IPS-18c (cell line): ENCODE measurements around the gene BCAS3.

Experiments
- H3K4me3 ChIP-seq: 2 replicates; pipeline ENCODE4 v1.7.0; 2013; ENCODE audit warnings: low read depth, mild to moderate bottlenecking, low read length, moderate library complexity; ENCODE audit not compliant: insufficient read depth
- H3K9me3 ChIP-seq: one replicate; pipeline ENCODE4 v1.6.1; 2013; ENCODE audit warnings: mild to moderate bottlenecking, low read length, moderate library complexity; ENCODE audit not compliant: control insufficient read depth, insufficient read depth

BCAS3 gene

DNA sequence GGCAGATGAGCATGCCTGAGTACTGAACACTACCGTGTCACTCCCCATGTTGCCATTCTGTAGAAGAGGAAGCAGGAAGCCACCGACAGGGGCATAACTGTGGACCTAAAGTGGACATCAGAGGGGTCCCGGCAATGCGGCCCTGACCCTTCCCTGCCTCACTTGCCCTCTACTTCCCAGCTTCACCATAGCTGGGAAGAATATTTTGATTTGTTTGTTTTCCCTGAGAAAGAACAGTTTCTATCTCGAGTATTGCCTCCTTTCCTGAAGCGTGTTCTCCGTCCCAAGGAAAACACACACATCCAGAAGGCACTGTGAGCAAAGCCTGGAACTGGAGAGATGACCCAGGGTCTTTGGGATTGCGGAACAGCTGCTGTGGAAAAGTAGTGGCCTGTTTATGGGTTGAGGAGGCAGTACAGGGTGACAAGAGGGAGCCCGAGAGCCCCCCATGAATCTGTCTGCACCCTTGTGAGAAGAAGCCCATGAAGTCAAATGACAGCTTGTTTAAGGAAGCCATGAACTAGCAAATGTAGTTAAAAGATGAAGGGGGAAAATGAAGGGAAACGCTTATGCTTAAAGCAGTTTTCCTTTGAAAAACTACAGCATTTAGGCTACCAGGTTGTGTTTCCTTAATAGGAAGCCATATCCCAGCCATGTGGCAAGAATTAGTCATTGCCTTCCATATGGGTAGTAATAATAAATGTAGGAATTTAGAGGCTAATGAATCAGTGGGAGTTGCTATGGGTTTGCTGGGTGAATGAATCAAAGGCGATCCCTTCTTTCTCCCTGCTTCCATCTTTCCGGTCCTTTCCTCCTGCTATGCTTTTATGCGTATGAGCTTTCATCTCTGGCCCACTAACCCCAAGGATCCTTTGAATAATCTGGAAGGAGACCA lies 632.0 kb downstream of the BCAS3 start:
- Histone ChIP-seq H3K9me3 (no peaks in the 10 kb centered on the region), H3K4me3 (no peak overlapping the region)

DNA sequence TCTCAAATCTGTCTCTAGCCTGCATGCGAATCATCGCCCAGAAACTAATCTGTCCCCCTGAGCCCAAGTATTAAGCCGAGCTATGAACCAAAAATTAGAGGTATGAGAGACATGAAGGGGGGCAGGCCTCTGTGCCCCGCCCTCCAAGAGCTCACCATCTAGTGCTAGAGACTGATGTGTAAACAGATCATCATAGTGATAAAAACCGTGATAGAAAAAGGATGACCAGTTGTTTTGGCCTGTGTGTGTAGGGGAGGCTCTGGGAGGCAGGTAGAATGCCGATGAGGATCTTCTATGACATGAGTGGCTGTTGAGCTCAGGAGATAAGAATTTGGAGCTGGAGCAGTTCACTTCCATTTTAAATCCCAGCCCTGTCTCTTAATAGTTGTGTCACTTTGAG lies 632.9 kb downstream of the BCAS3 start:
- H3K9me3 ChIP-seq: no peaks in the 10 kb centered on the region

DNA sequence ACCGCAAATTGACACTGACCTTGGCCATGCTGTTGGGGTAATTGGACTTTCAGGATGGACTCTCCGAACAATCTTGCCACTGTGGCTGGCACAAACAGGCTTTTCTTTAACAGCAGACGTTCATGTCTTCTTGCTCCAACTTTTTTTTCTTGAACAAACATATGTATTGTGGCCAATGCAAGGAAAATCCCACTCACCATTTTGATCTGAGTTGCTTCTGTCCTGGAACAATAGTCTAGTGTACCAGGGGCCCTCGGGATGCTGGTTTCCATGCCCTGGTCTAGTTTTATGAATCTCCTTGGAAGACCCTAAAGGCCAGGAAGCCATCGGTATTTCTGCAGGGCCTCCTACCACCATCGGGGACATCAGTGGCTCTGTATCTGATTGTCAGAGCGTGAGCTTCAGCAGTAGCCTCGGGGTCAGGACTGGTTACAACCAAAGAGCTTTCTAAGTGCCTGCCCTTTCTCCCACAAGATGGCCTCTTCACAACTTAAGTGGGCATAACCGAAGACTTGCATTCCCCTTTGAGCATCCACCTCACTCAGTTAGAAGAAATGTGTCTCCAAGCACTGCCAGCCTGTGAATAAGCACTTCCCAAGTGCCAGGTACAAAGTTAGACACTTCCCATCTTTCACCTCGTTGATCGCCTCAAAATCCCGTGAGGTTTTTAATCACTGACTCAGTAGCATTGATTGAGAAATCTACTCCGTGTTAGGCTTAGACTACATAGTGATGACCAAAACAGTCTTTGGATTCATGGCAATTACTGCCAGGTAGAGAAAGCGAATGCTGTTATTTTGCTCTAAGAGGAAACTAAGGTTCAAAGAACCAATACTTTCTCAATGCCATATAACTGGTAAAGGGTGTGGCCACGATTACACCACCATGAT lies 635.0 kb downstream of the BCAS3 start:
- no peak overlapping the region for H3K4me3 ChIP-seq
- H3K9me3 ChIP-seq: no peaks in the 10 kb centered on the region

More for the DNA sequence above, 632.9 kb downstream of the BCAS3 start:
- no peak overlapping the region for H3K4me3 ChIP-seq

DNA sequence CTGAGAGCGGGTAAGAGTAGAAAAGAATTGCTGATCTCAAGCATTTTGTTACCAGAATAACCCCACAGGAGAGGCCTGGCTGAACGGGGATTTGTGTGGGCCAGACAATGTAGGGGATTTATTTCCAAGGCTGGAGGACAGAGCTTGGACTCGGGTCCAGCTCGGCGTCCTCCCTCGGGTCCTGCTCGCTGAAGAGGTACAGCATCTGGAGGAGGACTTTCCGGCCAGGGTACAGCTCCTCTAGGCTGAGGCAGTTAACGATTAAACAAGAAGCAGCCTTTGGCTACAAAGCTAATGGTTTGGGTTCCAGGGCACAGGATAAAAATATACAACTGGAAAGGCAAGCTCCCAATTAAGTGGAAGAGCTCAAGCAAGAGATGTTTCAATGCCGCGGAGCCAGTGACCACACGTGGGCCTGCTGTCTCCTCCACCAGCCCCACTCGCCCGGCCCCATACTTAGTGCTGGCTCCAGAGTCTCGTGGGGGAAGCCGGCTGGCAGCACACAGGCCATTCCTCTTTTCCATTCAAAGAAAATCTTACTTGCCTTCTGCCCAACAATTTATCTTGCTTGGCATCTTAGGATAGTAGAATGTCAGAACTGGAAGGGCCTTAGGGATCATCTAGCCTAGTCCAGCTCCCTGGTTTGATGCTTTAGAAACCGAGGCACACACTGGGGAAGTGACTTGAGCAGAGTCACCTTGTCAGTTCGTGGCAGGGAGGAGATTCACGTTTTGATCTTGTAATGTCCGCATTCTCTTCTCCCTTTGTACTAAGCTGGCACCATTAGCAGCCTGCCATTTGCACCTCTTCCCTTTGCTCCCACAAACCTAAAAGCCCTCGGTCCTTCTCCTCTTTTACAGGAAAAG lies 636.0 kb downstream of the BCAS3 start:
- H3K9me3 ChIP-seq: no peaks in the 10 kb centered on the region

DNA sequence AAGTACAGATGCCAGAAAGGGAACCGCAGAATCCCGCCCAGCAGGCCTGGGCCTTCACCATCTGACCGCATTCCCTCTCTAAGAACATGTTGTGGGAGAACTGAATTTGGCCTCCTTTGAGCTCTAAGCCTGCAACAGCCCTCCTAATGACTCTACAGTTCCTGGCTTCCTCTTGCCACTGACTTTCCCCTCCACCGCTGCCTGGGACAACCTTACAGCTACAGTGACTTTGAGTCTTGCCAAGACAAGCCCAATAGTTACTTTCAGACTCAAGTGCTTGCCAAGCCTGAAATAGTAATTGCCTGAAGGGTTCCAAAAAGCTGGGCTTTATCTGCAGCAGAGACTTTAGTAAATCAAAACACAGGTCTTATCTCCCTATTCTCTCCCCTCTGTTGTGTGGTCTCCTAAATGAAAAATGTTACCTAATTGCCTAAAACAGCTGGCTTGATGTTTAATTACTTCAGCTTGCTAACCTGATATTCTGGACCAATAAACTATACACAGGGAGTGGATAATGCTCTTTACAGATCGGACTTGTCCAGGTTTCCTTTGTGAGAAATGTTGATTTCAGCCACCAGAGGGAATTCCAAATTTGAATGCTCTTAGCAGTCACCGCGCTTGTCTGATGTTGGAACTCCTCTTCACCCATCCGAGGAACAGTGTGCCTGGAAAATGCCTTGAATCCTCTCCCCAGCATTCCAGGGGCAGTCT lies 636.9 kb downstream of the BCAS3 start:
- no peak overlapping the region for H3K4me3 ChIP-seq
- H3K9me3 ChIP-seq: no peaks in the 10 kb centered on the region

More for the DNA sequence above, 636.0 kb downstream of the BCAS3 start:
- H3K4me3 ChIP-seq: no peak overlapping the region

DNA sequence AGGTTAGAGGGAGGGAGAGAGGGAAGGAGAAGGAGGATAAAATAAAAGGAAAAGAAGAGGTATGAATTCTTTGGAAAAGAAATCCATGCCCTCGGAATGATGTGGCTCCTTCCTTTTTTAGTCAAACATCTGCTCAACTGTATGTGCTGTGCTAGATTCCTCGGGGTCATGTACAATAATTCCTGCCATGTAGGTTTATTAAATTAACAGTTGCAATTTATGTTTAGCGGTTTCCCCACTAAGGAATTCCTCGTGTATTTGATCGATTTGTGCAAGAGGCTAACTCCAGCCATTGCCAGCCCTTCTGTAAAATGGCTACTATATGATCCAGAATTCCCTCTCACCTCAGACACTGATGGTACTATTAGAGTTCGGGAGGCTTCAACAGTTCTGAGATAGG lies 639.0 kb downstream of the BCAS3 start:
- peaks cover 2% of the 10 kb centered on the region for H3K9me3 ChIP-seq
- H3K4me3 ChIP-seq: no peak overlapping the region

DNA sequence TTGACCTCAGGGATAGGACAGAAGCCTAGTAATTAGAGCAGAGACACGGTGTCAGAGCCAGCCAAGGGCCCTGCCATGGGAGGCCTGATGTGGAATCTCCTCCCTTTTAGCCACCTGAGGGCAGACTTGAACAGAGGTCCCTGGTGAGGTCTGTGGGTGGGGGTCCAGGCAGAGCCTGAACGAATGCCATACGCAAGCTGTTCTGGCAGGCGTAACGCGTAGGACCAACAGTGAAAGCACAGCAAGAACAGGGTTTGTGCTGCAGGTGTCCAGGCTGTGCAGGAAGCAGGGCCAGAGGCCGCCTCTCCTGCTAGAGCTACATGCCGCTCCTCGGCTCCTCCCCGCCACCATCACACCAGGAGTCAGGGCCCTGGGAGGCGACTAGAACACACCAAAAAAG lies 640.1 kb downstream of the BCAS3 start:
- H3K9me3 ChIP-seq: peaks cover 2% of the 10 kb centered on the region
- no peak overlapping the region for H3K4me3 ChIP-seq

DNA sequence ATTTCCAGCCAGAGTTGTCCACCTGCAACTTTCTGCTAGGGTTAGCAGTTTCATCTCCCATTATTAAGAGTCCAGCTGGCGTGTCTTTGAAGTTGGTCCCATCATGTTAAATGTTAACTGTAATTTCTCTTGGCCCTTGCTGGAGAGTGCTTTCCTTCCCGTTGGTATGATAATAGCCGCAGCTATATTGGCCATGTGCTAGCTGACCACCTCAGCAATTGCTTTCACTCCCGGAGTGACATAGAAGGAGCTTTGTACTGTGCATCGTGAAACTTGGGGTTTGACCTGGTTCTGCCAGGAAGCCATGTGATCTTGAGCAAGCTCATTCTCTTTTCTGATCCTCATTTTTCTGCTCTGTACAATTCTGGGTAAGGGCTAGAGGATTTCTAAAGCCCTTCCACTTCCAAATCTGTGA lies 641.0 kb downstream of the BCAS3 start:
- H3K9me3 ChIP-seq: peaks cover 2% of the 10 kb centered on the region
- no peak overlapping the region for H3K4me3 ChIP-seq

DNA sequence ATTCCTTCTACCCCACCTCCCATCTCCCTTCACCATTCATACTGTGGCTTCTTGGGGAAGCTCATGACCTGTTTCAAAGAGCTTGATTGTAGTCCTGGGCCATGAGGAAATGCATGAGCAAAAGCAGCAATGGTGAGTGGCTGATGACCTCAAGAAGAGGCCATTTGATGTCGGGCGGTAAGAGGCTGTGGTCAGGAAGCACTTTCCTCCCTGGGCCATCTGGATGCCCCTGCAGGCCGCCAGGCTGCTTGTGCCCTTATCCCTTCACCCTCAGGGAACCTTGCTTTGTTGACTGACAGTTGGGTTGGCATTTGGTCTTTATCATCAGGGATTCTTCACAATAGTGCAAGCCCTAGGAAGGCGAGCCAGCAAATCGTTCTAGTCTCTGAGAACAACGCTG lies 643.7 kb downstream of the BCAS3 start:
- Histone ChIP-seq H3K4me3 (no peak overlapping the region), H3K9me3 (peaks cover 2% of the 10 kb centered on the region)

DNA sequence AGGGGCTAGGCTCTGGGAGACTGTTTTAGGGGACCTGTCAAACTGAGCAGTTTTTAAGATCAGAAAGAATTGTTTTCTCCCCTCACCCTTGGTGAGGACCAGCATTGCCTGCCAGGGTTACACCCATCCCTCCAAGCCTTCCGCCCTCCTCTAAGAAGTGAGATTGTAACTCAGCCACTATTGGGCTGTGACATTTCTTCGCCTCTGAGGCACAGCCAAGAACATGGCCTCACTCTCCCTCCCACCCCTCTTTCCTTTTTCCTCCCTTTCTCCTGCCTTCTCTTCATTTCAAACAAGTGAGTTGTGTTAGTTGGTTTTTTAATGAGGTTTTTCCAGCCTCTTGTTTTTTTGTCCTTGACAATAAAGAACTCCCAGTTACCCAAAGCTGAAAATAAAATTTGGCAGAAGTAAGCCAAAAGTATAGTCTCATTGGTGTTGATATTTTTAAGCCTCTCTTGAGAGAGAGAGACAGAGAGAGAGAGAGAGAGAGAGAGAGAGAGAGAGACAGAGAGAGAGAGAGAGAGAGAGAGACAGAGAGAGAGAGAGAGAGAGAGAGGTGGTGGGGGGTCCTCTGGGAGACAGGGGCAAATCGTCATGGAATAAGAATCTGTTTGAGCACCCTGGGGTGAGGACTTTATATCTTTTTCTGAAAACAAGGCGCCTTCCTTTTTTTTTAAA lies 644.8 kb downstream of the BCAS3 start:
- Histone ChIP-seq H3K9me3 (peaks cover 2% of the 10 kb centered on the region), H3K4me3 (no peak overlapping the region)

DNA sequence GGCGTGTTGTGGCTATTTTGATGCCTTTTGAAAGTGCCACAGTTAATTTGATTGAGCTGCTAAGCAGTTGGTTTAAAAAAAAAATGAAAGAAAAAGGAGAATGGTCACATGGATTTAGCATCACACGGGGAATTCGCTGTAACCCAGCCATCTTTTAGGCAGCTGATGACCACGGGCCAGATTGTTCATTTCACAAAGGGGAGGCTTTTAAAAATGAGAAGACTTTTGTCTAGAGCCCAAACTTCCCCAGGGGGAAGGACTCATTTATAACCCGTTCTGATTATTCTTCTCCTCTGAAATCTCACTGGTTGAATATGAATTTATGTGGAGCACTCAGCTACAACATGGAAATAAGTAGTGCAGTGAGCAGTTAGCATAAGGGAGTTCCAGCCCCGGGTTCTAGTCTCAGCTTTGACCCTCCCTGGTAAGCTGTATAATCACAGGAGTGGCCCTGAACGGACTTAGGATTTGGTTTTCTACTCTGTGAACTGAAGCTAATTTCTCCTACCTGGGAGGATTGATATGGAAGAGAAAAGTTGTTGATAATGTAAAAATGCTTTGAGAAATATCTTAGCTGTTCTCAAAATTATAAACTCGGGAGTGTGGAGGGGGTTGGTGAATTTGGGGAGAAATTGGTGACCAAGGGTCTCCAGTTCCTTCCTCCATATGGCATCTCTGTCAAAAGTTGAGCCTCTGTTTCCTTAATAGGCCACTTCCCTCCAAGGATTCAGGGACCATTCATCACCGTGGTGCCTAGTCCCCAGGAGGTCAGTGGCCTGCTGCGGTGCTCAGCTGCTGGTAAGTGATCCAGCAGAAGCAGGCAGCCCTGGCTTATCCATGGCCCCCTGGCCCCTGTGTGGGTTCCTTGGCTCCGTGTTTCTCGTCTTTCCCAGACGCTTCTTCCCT lies 645.6 kb downstream of the BCAS3 start:
- H3K9me3 ChIP-seq: peaks cover 2% of the 10 kb centered on the region
- H3K4me3 ChIP-seq: no peak overlapping the region

DNA sequence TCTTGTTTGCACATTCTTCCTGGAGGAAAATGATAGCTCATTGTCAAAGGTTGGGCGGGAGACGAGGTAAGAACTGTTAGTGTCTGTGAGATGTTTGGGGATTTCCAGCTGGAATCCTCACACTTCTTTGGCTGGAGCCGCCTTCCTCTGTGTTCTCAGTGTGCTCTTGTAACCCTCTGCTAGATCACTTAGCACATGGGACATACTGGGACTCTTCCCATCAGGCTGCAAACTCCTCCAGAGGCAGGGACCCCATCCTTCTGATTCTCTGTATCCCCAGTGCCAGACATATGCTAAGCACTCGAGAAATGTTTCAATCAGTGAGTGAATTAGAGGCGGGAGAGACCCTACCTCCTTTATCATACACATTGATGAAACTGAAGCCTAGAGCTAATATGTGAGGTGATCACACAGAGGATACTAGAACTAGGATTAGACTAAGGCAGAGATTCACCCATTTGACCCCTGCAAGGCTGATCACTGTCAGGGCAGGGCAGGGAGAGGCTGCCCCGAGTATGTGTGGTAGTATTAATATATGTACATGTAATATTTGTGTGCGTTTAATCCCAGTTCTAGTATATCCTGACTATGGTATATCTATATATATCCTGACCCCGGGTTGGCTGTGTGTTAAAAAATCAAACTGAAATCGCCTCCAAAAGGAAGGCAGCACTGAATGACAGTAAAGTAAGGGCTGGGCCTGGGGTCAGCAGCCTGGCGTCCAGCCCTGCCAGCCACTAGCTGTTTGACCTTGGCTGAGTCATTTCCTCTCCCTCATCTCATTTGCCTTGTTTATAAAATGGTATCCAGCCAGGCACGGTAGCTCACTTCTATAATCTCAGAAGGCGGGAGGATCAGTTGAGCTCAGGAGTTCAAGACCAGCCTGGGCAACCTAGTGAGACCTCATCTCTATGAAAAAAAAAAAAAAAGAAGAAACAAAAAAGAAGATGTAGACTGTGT lies 646.5 kb downstream of the BCAS3 start:
- Histone ChIP-seq H3K9me3 (peaks cover 2% of the 10 kb centered on the region), H3K4me3 (no peak overlapping the region)

DNA sequence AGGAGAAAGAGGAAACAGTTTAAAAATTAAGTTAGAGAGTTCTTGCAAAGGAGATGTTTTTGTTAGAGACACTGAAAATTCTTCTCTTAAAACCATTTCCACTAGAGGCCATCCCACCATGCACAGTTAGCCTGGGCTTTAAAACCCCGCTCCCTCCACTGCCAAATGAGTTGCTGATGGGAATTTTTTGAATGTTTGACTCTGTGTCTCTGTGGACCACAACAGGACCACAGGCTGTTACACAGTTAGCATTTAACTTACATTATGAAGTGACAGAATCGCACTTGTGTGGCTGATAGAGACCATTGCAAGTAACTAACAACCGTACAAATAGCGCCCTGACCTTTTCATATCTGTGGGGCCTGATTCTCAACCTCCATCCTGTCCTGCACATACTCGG lies 647.3 kb downstream of the BCAS3 start:
- Histone ChIP-seq H3K9me3 (peaks cover 2% of the 10 kb centered on the region), H3K4me3 (no peak overlapping the region)

DNA sequence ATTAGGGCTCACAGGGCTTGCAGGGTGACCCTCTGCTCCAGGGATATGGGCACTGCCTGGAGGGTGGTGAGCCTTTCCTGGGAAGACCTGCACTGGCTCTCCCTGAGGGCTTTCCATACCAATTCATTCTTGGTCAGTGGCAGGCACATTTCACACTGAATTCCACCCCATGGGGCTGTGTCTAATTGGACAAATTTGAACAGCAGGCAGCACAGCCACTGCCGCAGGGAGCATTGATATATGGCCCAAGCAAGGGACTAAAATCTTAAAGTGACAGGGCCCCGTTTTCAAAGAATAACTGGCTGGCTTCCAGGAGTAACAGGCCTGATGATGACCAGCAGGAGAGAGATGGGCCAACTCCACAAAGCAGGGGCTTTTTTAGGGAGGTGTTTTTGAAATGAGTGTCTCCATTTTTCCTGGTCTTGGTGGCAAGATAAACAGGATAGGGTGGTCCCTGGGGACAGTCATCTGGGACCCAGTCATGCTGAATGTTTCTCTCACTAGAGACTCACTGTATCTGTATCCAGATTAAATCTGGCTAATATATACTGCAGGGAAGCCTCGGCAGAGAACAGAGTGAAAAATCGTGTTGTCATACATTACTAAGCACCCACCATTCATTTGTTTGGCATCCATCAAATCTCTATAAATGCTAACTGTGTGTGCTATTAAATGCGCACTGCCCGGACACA lies 647.9 kb downstream of the BCAS3 start:
- Histone ChIP-seq H3K4me3 (no peak overlapping the region), H3K9me3 (no peaks in the 10 kb centered on the region)
